Skeletal muscle tissue (tissue), 4 donors: ENCODE measurements around the gene LILRB1. TPM values are rescaled to one million over a fixed set of nuclear protein-coding genes. Genes with fewer than 3 reads are reported as not detected.

Experiments used
- H3K27ac ChIP-seq: one replicate; pipeline ENCODE4 v1.7.0; 2013; ENCODE audit warnings: mild to moderate bottlenecking, low read depth, low read length, inconsistent platforms
- H3K27me3 ChIP-seq, 3 donors: one replicate each; pipeline ENCODE4 v1.7.0; 2013; ENCODE audit warnings: low read length in 3 of 3; ENCODE audit not compliant: control insufficient read depth in 3 of 3, insufficient read depth in 3 of 3
- H3K36me3 ChIP-seq, 3 donors: one replicate each; pipeline ENCODE4 v1.7.0; 2013; ENCODE audit warnings: low read length in 3 of 3; ENCODE audit not compliant: control insufficient read depth in 3 of 3, insufficient read depth in 3 of 3
- H3K4me1 ChIP-seq, 3 donors: one replicate each; pipeline ENCODE4 v1.7.0; 2013; ENCODE audit warnings: low read length in 3 of 3, mild to moderate bottlenecking in 3 of 3; ENCODE audit not compliant: control insufficient read depth in 3 of 3, insufficient read depth in 3 of 3
- H3K4me3 ChIP-seq, 3 donors: one replicate each; pipeline ENCODE4 v1.7.0; 2013; ENCODE audit warnings: low read length in 3 of 3
- H3K9ac ChIP-seq, 3 donors: one replicate each; pipeline ENCODE4 v1.7.0; 2013; ENCODE audit warnings: low read length in 3 of 3, mild to moderate bottlenecking in 3 of 3, moderate library complexity in 2 of 3, low read depth in 1 of 3
- H3K9me3 ChIP-seq, 3 donors: one replicate each; pipeline ENCODE4 v1.7.0; 2013; ENCODE audit warnings: low read length in 3 of 3; ENCODE audit not compliant: control insufficient read depth in 3 of 3
- total RNA-seq: library from RNA; depleted of rRNA; stranded (reverse); fragments of >200 nt; gene quantifications from one replicate; pipeline ENCODE4 v1.2.3, GENCODE V29; 2014
- donor health status: Osteomylitis.

Gene LILRB1
- total RNA-seq, 1 donor from 2014 or later: 1.0 TPM

DNA sequence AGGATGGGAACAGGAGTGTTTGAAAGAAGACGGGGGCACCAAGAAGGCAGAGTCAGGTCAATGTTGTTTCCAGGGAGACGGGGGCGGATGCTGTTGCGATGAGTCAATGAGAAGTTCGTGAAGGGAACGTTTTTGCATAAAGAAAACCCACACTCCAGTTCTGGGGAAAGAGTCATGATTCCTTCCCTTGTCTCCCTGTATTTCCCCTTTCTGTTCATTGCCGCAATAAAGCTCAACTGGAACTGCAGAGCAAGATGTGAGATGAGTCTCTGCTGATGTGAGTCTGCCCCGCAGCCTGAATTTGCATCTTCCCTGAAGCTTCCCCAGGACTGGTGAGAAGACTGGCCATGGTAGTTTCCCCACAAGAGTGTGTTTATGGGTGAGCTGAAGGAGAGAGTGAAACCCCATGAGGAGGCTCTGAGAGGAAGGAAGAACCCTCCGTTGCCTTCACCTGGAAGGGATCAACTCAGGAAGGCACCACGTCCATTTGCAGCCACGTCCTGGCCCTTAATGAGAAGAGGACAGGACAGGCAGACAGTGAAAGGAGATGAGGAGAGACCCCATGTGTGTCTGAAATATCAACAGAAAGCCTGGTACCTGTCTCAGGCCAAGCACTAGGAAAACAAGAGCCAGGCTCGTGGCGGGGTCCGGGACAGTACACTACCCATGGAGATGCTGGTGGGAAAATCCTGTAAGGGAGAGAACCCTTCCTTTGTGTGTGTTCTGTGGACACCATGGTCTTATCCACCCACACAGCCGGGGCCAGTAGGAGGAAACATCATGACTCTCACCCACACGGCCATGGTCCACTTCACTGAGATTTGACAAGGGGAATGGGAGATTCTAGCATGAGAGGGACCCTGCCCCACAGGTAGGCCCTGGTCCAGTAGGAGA lies 23.1 kb upstream of the LILRB1 start:
- Histone ChIP-seq H3K27ac (no peak overlapping the region), H3K4me1 (no peaks in the 10 kb centered on the region), H3K36me3 (no peaks in the 10 kb centered on the region), H3K9ac (no peak overlapping the region), H3K27me3 (no peaks in the 10 kb centered on the region), H3K4me3 (no peak overlapping the region), H3K9me3 (peaks cover 4 to 7% (median 5%) of the 10 kb centered on the region in 3 donors)

DNA sequence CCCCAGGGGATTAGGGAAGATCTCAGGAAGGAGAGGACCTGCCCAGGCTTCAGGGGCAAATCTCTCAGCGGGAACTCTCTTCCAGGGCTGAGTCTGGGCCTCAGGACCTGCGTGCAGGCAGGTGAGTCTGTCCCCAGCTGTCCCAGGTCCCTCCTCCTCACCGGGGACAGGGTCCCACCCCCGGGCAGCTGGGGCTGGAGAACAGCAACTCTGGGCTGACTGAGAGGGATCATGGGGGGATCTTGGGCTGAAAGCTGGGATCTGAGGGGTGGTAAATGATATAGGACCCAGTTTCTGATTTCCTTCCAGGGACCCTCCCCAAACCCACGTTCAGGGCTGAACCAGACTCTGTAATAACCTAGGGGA lies 22.5 kb upstream of the LILRB1 start:
- no peak overlapping the region for H3K9ac ChIP-seq
- no peak overlapping the region for H3K4me3 ChIP-seq
- no peak overlapping the region for H3K27ac ChIP-seq
- peaks cover 4 to 7% (median 5%) of the 10 kb centered on the region in 3 donors for H3K9me3 ChIP-seq
- H3K4me1 ChIP-seq: no peaks in the 10 kb centered on the region
- H3K36me3 ChIP-seq: no peaks in the 10 kb centered on the region
- no peaks in the 10 kb centered on the region for H3K27me3 ChIP-seq

GRCh38 chr19:54608205-54608604 lies 22.1 kb upstream of the LILRB1 start:
- Histone ChIP-seq H3K9ac (no peak overlapping the region), H3K27ac (no peak overlapping the region), H3K4me1 (no peaks in the 10 kb centered on the region), H3K27me3 (no peaks in the 10 kb centered on the region), H3K36me3 (no peaks in the 10 kb centered on the region), H3K9me3 (peaks cover 4 to 7% (median 5%) of the 10 kb centered on the region in 3 donors), H3K4me3 (no peak overlapping the region)

- no peak overlapping the region for H3K4me3 ChIP-seq
- no peaks in the 10 kb centered on the region for H3K4me1 ChIP-seq
- H3K9ac ChIP-seq: no peak overlapping the region
- H3K36me3 ChIP-seq: no peaks in the 10 kb centered on the region
- H3K27me3 ChIP-seq: no peaks in the 10 kb centered on the region
- H3K27ac ChIP-seq: no peak overlapping the region
- peaks cover 4 to 7% (median 5%) of the 10 kb centered on the region in 3 donors for H3K9me3 ChIP-seq
Measured at GRCh38 chr19:54608792-54609191, 21.5 kb upstream of the LILRB1 start.

GRCh38 chr19:54609356-54609791 lies 20.9 kb upstream of the LILRB1 start:
- no peak overlapping the region for H3K4me3 ChIP-seq

GRCh38 chr19:54612428-54612827 lies 17.9 kb upstream of the LILRB1 start:
- H3K4me3 ChIP-seq: no peak overlapping the region
- no peaks in the 10 kb centered on the region for H3K27me3 ChIP-seq
- no peaks in the 10 kb centered on the region for H3K4me1 ChIP-seq
- peaks cover 0 to 5% (median 5%) of the 10 kb centered on the region in 3 donors for H3K9me3 ChIP-seq
- H3K27ac ChIP-seq: no peak overlapping the region
- no peaks in the 10 kb centered on the region for H3K36me3 ChIP-seq
- no peak overlapping the region for H3K9ac ChIP-seq

More at GRCh38 chr19:54609356-54609791, 20.9 kb upstream of the LILRB1 start:
- Histone ChIP-seq H3K36me3 (no peaks in the 10 kb centered on the region), H3K27me3 (no peaks in the 10 kb centered on the region), H3K27ac (no peak overlapping the region), H3K4me1 (no peaks in the 10 kb centered on the region), H3K9ac (no peak overlapping the region), H3K9me3 (peaks cover 4 to 7% (median 5%) of the 10 kb centered on the region in 3 donors)

DNA sequence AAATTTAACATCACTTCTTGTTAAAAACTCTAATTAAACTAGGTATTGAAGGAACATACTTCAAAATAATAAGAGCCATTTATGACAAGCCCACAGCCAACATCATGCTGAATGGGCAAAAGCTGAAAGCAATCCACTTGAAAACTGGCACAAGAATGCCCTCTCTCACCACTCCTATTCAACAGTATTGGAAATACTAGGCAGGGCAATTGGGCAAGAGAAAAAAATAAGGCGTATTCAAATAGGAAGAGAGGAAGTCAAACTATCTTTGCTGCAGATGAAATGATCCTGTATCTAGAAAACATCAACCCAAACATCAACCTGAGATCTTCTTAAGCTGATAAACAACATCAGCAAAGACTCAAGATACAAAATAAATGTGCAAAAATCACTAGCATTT lies 15.6 kb upstream of the LILRB1 start:
- Histone ChIP-seq H3K9me3 (peaks cover 0 to 4% (median 0%) of the 10 kb centered on the region in 3 donors), H3K27me3 (no peaks in the 10 kb centered on the region), H3K36me3 (no peaks in the 10 kb centered on the region), H3K4me3 (no peak overlapping the region), H3K9ac (no peak overlapping the region), H3K27ac (no peak overlapping the region), H3K4me1 (no peaks in the 10 kb centered on the region)

- Histone ChIP-seq H3K4me1 (no peaks in the 10 kb centered on the region), H3K27ac (no peak overlapping the region), H3K27me3 (no peaks in the 10 kb centered on the region), H3K4me3 (no peak overlapping the region), H3K9me3 (no peaks in the 10 kb centered on the region), H3K36me3 (no peaks in the 10 kb centered on the region), H3K9ac (no peak overlapping the region)
Measured at GRCh38 chr19:54616057-54616456, 14.2 kb upstream of the LILRB1 start.

DNA sequence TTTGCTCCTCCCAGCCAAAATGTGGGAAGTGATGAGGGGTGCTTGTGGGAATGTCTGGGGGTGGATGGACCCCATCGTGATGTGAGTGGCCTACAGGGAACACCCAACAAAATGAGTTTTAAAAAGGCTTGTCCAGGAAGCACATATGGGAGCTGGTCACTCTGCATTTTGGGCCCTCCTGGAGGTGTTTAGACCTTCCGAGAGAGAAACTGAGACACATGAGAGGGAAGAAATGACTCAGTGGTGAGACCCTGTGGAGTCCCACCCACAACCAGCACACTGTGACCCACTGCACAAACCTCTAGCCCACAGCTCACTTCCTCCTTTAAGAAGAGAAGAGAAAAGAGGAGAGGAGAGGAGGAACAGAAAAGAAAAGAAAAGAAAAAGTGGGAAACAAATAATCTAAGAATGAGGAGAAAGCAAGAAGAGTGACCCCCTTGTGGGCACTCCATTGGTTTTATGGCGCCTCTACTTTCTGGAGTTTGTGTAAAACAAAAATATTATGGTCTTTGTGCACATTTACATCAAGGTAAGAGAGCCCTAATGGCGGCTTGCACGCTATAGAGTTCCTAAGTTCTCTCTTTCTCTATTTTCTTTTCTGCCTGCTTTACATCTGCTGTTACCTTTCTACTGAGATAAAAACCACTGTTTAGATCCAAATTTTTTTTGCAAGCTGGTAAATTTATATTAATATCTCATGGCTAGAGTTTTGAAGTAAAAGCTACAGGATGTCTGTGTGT lies 13.3 kb upstream of the LILRB1 start:
- Histone ChIP-seq H3K4me3 (no peak overlapping the region), H3K27ac (no peak overlapping the region), H3K9me3 (no peaks in the 10 kb centered on the region), H3K27me3 (no peaks in the 10 kb centered on the region), H3K4me1 (no peaks in the 10 kb centered on the region), H3K9ac (no peak overlapping the region), H3K36me3 (no peaks in the 10 kb centered on the region)

GRCh38 chr19:54620464-54620863 lies 9.8 kb upstream of the LILRB1 start:
- Histone ChIP-seq H3K9me3 (no peaks in the 10 kb centered on the region), H3K9ac (no peak overlapping the region), H3K27me3 (no peaks in the 10 kb centered on the region), H3K27ac (no peak overlapping the region), H3K4me1 (no peaks in the 10 kb centered on the region), H3K36me3 (no peaks in the 10 kb centered on the region), H3K4me3 (no peak overlapping the region)
